T-helper 17 cell (primary cell): ENCODE results near the gene GNB5. TPM values are rescaled to one million over a fixed set of nuclear protein-coding genes. Genes with fewer than 3 reads are reported as not detected.
"Not testable (repeated sequence)": the region's sequence is repeated elsewhere in the genome, so short reads cannot be mapped to it uniquely, and the experiment has no call there.

Source experiments
- ATAC-seq: fragments of 150-1000 bp; cut with Tn5 transposase; 2 replicates; pipeline ENCODE4 v1.10.0; 2021; ENCODE audit warnings: mild to moderate bottlenecking, moderate library complexity
- DNase-seq, 3 donors: peaks; one replicate each; pipeline versions ENCODE4 v3.0.0 to v3.0.0-alpha.2; 2020 to 2021
- H3K9me3 ChIP-seq: one replicate; pipeline ENCODE4 v1.7.0; 2013; ENCODE audit warnings: low read length, mild to moderate bottlenecking; ENCODE audit not compliant: control insufficient read depth, poor library complexity, severe bottlenecking
- H3K27ac Mint-ChIP-seq: one replicate; pipeline ENCODE4 v1.8.0; 2022; ENCODE audit warnings: mild to moderate bottlenecking, moderate library complexity, mixed read lengths
- H3K27me3 Mint-ChIP-seq: one replicate; pipeline ENCODE4 v1.8.0; 2022; ENCODE audit warnings: mixed read lengths
- H3K36me3 Mint-ChIP-seq: one replicate; pipeline ENCODE4 v1.8.0; 2022; ENCODE audit warnings: low read depth, mixed read lengths
- H3K4me1 Mint-ChIP-seq: one replicate; pipeline ENCODE4 v1.8.0; 2022; ENCODE audit warnings: mild to moderate bottlenecking, mixed read lengths
- H3K4me3 Mint-ChIP-seq: one replicate; pipeline ENCODE4 v1.8.0; 2022; ENCODE audit warnings: mild to moderate bottlenecking, moderate library complexity, mixed read lengths
- total RNA-seq, 4 donors: library from RNA in 2 of 4; stranded (reverse) in 2 of 4; gene quantifications; one replicate each; pipeline ENCODE4 v1.2.3 and lab custom pipeline; 2022 to 2026

GNB5 gene
- total RNA-seq (10 to 100 TPM; 63.2 to 79.7 TPM), total RNA-seq (lab: John Stamatoyannopoulos, UW) (49.3 to 55.0 reads per million in 2 donors)

GRCh38 chr15:52191207-52191606 lies at the start of gene GNB5:
TSS of gene GNB5 (minus strand) at chr15:52191392. CDS start at chr15:52184676, 6,716 bp downstream.
- DNase-seq (no peak), ATAC-seq (no peak)
- no peaks in the 10 kb centered on the region for H3K9me3 ChIP-seq
- H3K27ac Mint-ChIP-seq: no peak within 1 kb of the TSS
- no peaks in the 10 kb centered on the region for H3K4me1 Mint-ChIP-seq
- H3K27me3 Mint-ChIP-seq: no peaks in the 10 kb centered on the region
- no peak within 1 kb of the TSS for H3K4me3 Mint-ChIP-seq
- H3K36me3 Mint-ChIP-seq: peaks cover 5% of the 10 kb centered on the region

GRCh38 chr15:52240166-52240565 lies 49.0 kb upstream of the GNB5 start:
- Mint-ChIP-seq H3K4me1 (peaks cover 12% of the 10 kb centered on the region), H3K27me3 (no peaks in the 10 kb centered on the region), H3K4me3 (no peak overlapping the region), H3K36me3 (no peaks in the 10 kb centered on the region), H3K27ac (no peak overlapping the region)
- no peaks in the 10 kb centered on the region for H3K9me3 ChIP-seq
- no peak for ATAC-seq
- no peak for DNase-seq

- H3K27me3 Mint-ChIP-seq, H3K36me3 Mint-ChIP-seq, H3K4me3 Mint-ChIP-seq, ATAC-seq, H3K9me3 ChIP-seq, DNase-seq, H3K27ac Mint-ChIP-seq: not testable (repeated sequence)
- peaks cover 20% of the 10 kb centered on the region for H3K4me1 Mint-ChIP-seq
Measured at GRCh38 chr15:52238989-52239525, 47.9 kb upstream of the GNB5 start.

- no peak for DNase-seq
- no peak for ATAC-seq
- Mint-ChIP-seq H3K4me1 (peaks cover 24% of the 10 kb centered on the region), H3K27ac (no peak overlapping the region), H3K4me3 (no peak overlapping the region), H3K36me3 (no peaks in the 10 kb centered on the region), H3K27me3 (no peaks in the 10 kb centered on the region)
- H3K9me3 ChIP-seq: no peaks in the 10 kb centered on the region
Measured at GRCh38 chr15:52238149-52238548, 47.0 kb upstream of the GNB5 start.

GRCh38 chr15:52236013-52236412 lies 44.8 kb upstream of the GNB5 start:
- H3K4me3 Mint-ChIP-seq: no peak overlapping the region
- H3K27ac Mint-ChIP-seq: peak overlapping the region; percentile 92
- H3K36me3 Mint-ChIP-seq: no peaks in the 10 kb centered on the region
- peaks cover 21% of the 10 kb centered on the region for H3K4me1 Mint-ChIP-seq
- DNase-seq: no peak
- no peaks in the 10 kb centered on the region for H3K9me3 ChIP-seq
- no peaks in the 10 kb centered on the region for H3K27me3 Mint-ChIP-seq
- ATAC-seq: no peak

- Mint-ChIP-seq H3K27me3 (no peaks in the 10 kb centered on the region), H3K27ac (peak overlapping the region; percentile 92), H3K36me3 (no peaks in the 10 kb centered on the region), H3K4me3 (peak overlapping the region; percentile 71), H3K4me1 (peaks cover 21% of the 10 kb centered on the region)
- peak; percentile 70 for ATAC-seq
- no peaks in the 10 kb centered on the region for H3K9me3 ChIP-seq
- DNase-seq: no peak
Measured at GRCh38 chr15:52234596-52235541, 43.7 kb upstream of the GNB5 start.

GRCh38 chr15:52233405-52233804 lies 42.2 kb upstream of the GNB5 start:
- peak; percentile 20 for ATAC-seq

GRCh38 chr15:52232327-52232726 lies 41.1 kb upstream of the GNB5 start:
- H3K27ac Mint-ChIP-seq: peak overlapping the region; percentile 74
- no peaks in the 10 kb centered on the region for H3K27me3 Mint-ChIP-seq
- peaks cover 21% of the 10 kb centered on the region for H3K4me1 Mint-ChIP-seq
- no peaks in the 10 kb centered on the region for H3K36me3 Mint-ChIP-seq
- H3K4me3 Mint-ChIP-seq: no peak overlapping the region
- ATAC-seq (no peak), DNase-seq (no peak)
- no peaks in the 10 kb centered on the region for H3K9me3 ChIP-seq

More at GRCh38 chr15:52233405-52233804, 42.2 kb upstream of the GNB5 start:
- Mint-ChIP-seq H3K4me3 (no peak overlapping the region), H3K27ac (peak overlapping the region; percentile 92), H3K27me3 (no peaks in the 10 kb centered on the region), H3K4me1 (peaks cover 21% of the 10 kb centered on the region), H3K36me3 (no peaks in the 10 kb centered on the region)
- no peak for DNase-seq
- no peaks in the 10 kb centered on the region for H3K9me3 ChIP-seq

- H3K4me1 Mint-ChIP-seq: peaks cover 19% of the 10 kb centered on the region
- H3K36me3 Mint-ChIP-seq: peaks cover 2% of the 10 kb centered on the region
- no peaks in the 10 kb centered on the region for H3K27me3 Mint-ChIP-seq
- DNase-seq: no peak
- ATAC-seq: no peak
- no peaks in the 10 kb centered on the region for H3K9me3 ChIP-seq
- no peak overlapping the region for H3K4me3 Mint-ChIP-seq
- H3K27ac Mint-ChIP-seq: no peak overlapping the region
Measured at GRCh38 chr15:52230073-52230472, 38.9 kb upstream of the GNB5 start.

- ATAC-seq: peak; percentile 57
- H3K9me3 ChIP-seq: no peaks in the 10 kb centered on the region
- H3K27me3 Mint-ChIP-seq: no peaks in the 10 kb centered on the region
- peaks cover 3% of the 10 kb centered on the region for H3K36me3 Mint-ChIP-seq
- H3K27ac Mint-ChIP-seq: no peak overlapping the region
- peaks cover 13% of the 10 kb centered on the region for H3K4me1 Mint-ChIP-seq
- no peak for DNase-seq
- H3K4me3 Mint-ChIP-seq: no peak overlapping the region
Measured at GRCh38 chr15:52228921-52229320, 37.7 kb upstream of the GNB5 start.

GRCh38 chr15:52227456-52227855 lies 36.3 kb upstream of the GNB5 start:
- peak overlapping the region; percentile 24 for H3K27ac Mint-ChIP-seq

GRCh38 chr15:52225230-52225629 lies 34.0 kb upstream of the GNB5 start:
- H3K27ac Mint-ChIP-seq: peak overlapping the region; percentile 41
- H3K27me3 Mint-ChIP-seq: no peaks in the 10 kb centered on the region
- H3K9me3 ChIP-seq: no peaks in the 10 kb centered on the region
- H3K36me3 Mint-ChIP-seq: peaks cover 3% of the 10 kb centered on the region
- H3K4me3 Mint-ChIP-seq: no peak overlapping the region
- peaks cover 21% of the 10 kb centered on the region for H3K4me1 Mint-ChIP-seq
- DNase-seq (no peak), ATAC-seq (no peak)

More at GRCh38 chr15:52227456-52227855, 36.3 kb upstream of the GNB5 start:
- DNase-seq (peak in 2 of 3 donors; percentile 32 to 38), ATAC-seq (peak; percentile 96)
- no peaks in the 10 kb centered on the region for H3K27me3 Mint-ChIP-seq
- peaks cover 11% of the 10 kb centered on the region for H3K4me1 Mint-ChIP-seq
- peaks cover 3% of the 10 kb centered on the region for H3K36me3 Mint-ChIP-seq
- no peak overlapping the region for H3K4me3 Mint-ChIP-seq
- H3K9me3 ChIP-seq: no peaks in the 10 kb centered on the region

- no peak overlapping the region for H3K4me3 Mint-ChIP-seq
- DNase-seq (no peak), ATAC-seq (no peak)
- peaks cover 21% of the 10 kb centered on the region for H3K4me1 Mint-ChIP-seq
- H3K9me3 ChIP-seq: no peaks in the 10 kb centered on the region
- peaks cover 3% of the 10 kb centered on the region for H3K36me3 Mint-ChIP-seq
- H3K27me3 Mint-ChIP-seq: no peaks in the 10 kb centered on the region
- peak overlapping the region; percentile 41 for H3K27ac Mint-ChIP-seq
Measured at GRCh38 chr15:52224211-52224610, 33.0 kb upstream of the GNB5 start.
